ENCODE data around the gene PPP1R9B.

DNA sequence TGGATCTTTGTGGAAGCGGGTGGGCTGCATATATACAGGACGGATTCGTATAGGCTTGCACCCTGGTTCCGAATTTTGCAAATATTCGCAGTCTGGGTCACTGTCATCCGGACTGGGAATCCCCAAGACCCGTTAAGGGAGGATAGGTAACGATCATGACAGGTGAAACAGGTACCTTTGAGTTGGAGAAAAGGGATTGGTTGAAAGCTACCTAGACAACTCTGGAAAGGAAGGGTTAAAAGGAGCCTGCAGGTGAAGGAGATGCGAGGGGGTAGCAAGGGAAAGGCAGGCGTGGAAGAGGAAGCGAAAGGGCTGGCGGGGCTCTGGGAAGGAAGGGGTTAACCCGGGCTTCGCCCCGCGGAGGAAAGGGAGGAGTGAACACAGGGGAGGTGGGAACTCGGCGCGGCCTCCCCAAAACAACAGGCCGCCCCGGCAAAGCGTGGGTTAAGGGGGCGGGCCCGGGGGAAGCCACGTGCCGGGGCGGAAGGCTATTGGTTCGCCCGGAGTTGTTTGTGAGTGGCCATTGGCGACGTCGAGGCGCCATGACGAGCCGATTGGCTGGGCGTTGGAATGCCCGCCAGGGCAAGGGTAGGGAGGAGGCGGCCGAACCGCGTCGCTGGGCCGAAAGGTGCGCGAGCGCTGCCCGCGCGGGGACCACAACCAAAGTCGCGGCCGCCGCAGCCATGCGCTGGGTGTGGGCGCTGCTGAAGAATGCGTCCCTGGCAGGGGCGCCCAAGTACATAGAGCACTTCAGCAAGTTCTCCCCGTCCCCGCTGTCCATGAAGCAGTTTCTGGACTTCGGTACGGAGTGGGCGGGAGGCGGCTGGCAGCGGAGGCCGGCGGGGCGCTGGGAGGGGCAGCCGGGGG lies 55.5 kb downstream of the PPP1R9B start, which contains the start of gene PDK2:
- TF ChIP-seq, protein P1, sequence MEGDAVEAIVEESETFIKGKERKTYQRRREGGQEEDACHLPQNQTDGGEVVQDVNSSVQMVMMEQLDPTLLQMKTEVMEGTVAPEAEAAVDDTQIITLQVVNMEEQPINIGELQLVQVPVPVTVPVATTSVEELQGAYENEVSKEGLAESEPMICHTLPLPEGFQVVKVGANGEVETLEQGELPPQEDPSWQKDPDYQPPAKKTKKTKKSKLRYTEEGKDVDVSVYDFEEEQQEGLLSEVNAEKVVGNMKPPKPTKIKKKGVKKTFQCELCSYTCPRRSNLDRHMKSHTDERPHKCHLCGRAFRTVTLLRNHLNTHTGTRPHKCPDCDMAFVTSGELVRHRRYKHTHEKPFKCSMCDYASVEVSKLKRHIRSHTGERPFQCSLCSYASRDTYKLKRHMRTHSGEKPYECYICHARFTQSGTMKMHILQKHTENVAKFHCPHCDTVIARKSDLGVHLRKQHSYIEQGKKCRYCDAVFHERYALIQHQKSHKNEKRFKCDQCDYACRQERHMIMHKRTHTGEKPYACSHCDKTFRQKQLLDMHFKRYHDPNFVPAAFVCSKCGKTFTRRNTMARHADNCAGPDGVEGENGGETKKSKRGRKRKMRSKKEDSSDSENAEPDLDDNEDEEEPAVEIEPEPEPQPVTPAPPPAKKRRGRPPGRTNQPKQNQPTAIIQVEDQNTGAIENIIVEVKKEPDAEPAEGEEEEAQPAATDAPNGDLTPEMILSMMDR (IDR thresholded peaks at IDR 0.05) = no peak
- no peak for TF ChIP-seq EZH2 (IDR thresholded peaks at IDR 0.05; ENCODE audit: borderline replicate concordance, insufficient read depth, low read depth, low read length, poor library complexity, severe bottlenecking)
